Colon (tissue), 2 donors: ENCODE results near the gene ENPP6.
"Not testable (repeated sequence)": the region's sequence is repeated elsewhere in the genome, so short reads cannot be mapped to it uniquely, and the experiment has no call there.

Source experiments
- FAIRE-seq: peaks from 2 replicates; lab custom pipeline; 2012; peaks lifted over from hg19 to GRCh38; lab: Jason Lieb, UNC
- donor health status: control.
- donor health status: control.

ENPP6 gene

DNA sequence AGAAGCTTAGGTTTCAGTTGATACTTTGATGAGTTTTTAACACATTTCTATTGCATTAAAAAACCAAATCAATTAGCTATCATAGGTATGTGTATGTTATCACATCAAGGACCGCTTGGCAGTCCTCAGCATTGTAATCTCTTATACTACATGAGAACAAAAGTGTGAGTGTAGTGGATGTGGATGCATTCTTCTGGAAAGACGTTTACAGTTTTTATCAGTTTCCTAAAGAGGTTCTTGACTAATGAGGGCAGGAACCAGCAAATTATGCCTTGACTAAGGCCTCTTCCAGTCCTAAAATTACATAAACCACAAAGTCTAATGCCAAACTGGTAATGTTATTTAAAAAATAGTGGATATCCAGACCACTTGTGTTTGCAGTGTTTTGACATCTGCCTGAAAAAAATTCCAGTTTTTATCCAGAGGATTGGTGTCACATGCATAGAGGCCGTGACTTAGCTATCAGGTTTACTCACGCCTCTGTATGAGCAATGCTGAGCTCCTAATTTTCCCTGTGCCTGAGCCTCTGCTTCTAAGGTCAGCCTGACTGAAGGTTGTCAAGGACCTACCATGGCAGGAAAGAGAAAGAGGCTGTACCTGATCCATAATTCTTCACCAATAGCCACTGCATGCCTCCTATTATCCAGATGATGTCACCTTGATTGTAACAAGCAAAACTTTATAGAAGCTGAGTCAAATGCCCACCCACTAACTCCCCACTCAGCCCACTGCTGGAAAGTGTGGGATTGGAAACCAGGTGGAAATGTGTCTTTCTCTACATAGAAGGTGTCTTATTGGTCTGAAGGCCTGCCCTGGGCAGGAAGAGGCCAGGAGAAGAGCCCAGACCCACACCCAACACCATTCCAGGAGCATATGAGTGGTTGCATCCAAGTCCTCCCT lies 68.7 kb downstream of the ENPP6 start:
- FAIRE-seq: no peak

DNA sequence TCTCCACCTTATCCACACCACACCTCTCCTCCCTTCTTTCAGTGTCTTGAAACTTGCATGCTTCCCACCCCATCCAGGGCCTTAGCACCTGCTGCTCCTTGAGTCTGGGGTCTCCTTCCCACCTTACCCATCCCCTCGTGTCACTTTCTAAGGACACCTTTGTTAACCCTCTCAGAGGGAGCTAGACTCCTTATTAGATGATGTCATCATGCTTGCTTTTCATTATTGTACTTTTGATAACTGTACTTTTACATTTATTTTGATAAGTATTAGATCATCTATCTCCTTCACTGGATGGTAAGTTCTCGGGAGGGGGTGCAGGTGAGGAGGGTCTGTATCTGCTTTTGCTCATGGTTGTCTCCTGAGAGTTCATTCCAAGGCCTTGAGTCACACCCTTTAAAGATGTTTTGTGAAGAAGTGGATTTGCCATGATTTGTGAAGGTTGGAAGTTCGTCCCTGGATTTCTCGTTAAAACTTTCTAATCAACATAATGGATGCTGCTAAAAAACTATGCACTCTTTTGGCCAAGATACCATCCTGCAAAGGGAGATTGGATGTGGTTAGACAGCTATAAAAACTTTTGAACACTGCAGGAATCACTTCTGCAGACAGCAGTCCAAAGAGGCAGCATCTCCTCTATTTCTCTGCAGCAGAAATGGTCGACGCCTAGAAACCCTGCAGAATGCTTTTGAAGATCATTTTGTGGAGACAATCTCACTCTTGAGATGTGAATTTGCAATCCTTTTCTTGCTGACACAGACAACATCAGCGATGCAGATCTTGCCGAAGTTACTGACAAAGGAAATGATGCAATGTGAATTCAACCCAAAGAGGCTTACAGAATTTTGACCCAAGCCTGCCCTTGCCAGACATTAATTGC lies 69.6 kb downstream of the ENPP6 start:
- FAIRE-seq: no peak

DNA sequence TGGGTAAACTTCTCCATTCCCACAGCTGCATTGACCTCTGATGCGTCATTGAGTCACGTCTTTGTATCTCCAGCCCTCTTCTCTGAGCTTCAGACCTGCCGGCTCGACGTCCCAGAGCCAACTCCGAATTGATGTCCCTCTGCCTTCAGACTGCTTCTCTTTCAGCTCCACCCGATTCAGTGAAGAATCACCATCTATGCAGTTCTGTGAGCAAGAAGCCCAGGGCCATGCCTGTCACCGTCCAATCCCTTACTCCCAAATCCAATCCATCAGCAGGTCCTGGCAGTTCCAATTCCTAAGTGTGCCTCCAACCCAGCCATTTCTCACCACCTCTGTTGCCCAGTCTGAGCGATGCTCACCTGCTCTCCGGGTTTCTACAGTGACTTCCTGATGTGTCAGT lies 70.7 kb downstream of the ENPP6 start:
- FAIRE-seq: no peak

DNA sequence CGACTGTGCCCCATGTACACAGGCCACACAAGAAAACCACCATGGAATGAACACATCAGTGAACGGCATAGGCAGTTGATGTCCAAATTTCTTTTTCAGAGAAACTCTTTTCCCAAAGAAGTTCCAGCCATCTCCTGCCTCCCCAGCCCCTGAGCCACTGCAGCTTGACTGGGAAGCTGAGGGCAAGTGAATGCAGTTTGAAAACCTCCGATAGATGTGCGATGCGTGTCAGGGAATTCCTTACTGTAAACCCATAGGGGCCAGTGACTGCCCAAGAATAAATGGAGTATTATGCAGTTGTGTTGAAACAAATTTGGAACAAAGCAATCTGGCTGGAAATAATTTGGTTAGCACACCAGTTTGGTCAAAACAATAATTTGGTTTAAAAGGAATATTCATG lies 72.1 kb downstream of the ENPP6 start:
- FAIRE-seq: no peak

DNA sequence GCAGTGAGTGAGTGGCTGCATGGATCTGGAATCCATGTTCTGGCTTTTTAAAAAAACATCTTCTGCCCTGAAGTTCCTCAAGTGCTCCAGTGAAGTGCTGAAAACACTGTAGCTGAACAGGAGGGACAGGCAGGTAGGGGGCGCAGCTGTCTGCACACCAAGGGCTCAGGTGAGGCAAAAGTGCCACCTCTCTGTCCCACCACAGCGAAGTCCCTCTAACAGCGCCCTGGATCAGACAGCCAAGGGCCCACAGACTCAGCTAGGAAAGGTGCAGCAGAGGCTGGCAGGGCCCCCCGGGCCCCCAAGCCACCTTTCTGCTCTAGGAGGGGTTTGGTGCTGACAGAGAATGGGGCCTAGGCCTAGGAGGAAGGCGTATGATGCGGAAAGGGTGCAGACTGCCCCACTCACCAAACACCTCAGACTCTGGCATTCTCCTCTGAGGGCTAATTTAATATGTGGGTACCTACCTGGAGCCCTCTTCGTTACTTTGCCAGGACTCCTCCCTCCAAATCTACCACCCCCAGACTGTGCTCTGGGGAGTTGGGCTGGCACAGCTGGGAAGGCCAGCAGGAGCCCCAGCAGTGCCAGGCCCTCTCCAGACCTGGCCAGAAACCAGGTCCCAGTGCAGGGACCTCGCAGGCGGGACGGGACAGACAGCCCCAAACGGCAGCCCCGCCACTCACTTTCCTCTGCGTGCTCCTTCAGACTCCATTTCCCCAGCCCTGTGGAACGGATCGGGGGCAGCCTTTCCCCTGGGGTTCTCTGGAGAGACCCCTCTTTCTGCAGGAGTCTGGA lies 73.7 kb downstream of the ENPP6 start:
- FAIRE-seq: no peak

DNA sequence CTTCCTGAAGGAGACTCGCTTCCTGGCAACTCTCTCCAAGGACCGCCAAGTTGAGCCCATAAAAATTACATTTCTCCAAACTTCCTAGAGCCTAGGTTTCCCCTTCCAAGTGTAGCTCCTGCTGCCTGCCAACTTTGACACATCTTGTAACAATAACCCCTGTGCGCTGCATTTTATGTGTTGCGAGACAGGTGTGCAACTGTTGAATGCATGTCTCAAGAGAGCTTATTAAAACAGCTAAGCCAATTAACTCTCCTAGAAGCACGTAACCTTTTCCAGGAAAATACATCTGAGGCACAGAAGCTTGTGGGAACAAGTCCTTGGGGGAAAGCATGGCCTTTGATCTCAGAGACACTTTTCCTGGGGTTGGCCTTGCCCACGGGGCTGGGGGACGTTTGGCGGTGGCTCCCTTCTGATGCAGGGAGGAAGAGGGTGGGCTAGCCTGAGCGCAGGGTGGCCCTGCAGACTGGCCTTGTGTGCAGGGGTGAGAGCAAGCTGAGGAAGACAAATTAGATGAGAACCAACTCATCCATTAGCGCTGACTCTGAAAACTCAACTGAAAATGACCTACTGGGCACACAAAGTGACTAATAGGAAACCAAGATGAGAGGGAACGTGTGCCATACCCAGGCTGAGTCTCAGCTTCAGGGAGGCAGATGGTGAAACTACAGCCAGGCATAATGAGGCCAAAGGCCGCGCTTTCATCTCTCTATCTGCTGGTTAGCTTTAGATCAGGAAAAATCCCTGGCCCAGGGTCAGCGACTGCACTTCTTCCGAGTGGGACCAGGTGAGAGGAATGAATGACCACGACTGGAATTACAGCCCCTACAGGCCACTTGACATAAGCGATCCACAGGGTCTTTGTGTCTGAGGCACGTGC lies 75.3 kb downstream of the ENPP6 start:
- no peak for FAIRE-seq

DNA sequence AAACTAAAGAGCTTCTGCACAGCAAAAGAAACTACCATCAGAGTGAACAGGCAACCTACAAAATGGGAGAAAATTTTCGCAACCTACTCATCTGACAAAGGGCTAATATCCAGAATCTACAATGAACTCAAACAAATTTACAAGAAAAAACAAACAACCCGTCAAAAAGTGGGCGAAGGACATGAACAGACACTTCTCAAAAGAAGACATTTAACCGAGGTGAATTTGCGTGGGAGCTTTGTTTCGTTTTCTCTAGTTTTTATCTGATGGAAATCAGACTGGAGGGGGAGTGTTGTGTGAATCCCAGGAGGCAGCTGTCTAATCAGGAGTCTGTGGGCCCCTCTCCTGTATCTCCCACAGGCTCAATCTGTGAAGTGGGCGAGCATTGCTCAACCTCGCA lies 76.8 kb downstream of the ENPP6 start:
- not testable (repeated sequence) for FAIRE-seq

DNA sequence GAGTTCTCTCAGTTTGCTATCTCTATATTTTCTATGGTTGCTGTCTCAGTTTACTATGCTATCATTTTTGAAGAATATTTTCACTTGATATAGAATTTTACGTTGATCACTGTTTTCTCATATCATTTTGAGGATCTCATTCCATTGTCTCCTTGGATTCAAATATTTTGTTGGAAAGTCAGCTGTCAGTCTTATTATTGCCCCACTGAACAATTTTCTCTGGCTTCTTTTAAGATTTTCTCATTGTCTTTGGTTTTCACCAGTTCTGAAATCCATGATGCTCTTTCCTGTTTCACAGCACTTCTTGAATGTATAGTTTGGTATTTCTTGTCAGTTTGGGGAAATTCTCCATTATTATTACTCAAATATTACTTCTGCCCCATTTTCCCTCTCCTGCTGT lies 81.1 kb downstream of the ENPP6 start:
- FAIRE-seq: no peak

DNA sequence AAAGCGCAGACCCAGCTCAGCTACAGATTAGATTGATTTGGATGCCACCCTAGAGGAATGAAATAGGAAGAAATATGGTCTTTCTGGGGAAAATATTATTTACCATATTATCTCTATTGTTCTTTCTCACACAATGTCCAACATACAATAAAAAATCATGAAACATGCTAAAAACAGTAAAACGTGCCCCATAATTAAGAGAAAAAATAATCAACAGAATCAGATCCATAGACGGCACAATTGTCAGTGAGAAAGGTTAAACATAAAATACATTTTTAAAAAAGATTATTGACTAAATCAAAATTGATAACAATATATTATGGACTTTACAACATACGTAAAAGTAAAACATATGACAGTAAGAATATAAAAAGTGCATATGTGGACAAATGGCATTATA lies 90.9 kb downstream of the ENPP6 start:
- no peak for FAIRE-seq

DNA sequence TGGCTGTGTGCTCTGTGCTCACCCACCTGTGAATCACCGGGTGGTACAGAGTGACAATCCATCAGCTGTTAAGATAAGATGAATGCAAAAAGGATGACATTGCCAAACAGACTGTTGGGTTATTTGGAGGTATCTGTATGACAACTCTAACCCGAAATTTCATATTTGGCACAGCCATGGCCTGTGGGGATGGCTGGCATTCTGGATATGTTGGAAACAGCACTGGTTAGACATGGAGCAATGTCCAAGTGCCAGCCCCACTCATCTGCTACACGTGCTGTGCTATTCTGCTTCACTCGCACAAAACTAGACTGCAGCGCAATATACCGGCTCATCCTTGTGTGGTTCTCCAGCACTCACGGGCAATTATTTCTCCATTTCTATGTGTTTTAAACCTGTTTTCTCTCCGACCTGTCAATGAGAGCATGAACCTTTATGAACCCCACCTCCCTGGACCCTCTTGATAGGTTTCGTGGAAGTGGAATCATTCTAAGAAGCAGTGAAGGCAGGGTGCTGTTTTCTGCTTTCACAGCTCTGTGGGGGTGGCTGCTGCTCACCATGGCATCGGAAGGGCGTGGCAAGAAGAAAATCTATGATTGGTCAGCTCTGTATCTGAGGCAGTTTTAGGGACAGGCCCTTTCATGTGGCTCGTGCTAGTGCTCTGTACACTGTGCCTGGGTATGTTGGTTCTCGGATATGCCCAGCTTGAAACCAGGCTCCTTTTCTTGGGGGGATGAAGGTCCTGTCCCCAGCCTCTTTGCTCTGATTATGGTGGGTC lies 94.9 kb downstream of the ENPP6 start:
- FAIRE-seq: no peak

DNA sequence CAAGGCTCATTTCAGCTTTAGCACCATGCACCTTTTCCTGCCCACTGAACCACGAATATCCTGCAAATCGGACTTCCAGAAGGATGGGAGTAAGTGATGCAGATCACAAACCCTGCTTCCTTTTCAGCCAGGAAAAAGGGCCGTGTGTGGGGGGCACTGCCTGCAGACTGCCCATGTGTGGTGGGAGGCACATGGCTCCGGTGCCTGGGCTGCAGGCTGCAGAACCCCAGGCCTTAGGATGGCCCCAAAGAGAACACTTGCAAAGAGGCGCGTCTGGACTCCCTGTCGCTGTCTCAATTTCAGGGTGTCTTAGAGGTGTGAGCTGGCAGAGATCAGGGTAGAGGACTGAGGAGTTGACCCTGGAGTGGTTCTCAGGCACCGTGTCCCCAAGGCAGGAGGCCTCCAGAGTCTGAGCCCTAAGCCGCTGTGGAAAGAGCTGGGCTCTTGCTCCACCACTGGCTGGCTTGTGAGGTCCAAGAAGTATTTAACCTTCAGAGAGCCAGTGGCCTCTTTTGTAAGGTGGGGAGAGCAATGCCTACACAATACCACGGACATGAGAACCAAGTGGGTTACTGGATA lies 97.0 kb downstream of the ENPP6 start:
- FAIRE-seq: no peak

DNA sequence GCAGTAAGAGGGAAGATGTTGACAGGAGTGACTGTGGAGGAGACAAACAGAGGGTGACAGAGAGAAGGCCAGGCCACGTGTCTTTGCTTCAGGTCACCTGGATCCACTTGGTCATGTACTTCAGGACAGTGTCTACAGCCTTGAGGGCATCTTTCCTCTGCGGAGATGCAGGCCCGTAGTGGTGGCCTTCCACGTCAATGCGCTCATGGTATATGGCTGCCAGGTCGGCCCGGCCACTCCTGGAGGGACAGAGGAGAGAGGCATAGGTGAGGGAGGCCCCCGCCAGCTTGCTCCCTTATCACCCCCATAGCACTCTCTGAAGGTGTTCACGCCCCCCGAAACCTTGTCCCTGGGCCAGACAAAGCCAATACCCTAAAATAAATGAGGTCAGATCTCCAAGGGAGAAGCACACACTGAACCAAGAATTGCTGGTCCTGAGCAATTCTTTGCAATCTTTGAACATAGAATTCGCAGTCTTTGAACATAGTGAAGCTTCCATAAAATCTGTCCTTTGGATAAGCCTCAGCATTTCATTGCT lies 99.9 kb downstream of the ENPP6 start:
- no peak for FAIRE-seq

DNA sequence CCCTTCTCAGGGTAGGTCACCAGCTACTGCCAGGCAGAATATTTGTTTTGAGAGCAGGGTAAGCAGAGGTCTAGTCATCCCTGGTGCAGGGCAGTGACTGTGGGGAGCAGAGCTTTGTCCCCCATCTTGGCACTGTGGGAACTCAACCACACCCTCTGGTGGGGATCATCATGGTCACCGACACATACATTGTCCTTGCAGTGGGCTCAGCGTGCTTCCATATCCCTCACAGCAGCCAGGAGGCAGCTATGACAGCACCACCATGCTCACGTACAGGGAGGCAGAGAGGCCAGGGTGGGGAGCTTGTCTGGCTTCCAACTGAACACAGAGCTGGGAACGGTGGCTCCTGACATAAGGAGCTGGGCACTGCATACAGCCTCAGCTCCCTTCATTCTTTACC lies 102.3 kb downstream of the ENPP6 start:
- FAIRE-seq: no peak

DNA sequence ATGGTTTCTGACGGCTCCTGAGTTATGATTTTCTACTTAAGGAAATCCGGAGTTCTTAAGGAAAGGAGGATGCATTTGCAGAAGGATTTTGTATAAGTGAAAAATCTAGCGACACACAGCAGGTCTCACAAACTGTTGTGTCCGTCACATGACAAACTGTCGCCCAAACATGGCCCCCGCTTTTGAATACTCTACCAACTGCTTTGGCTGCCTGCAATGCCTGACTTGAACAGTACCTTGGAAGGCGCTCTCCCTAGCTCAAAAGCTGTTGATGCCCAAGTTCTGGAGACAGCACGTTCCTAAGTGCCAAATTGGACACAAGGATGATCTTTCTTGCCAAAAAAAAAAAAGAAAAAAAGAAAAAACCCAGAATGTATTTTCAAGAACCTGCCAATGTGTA lies 103.2 kb downstream of the ENPP6 start:
- FAIRE-seq: no peak

DNA sequence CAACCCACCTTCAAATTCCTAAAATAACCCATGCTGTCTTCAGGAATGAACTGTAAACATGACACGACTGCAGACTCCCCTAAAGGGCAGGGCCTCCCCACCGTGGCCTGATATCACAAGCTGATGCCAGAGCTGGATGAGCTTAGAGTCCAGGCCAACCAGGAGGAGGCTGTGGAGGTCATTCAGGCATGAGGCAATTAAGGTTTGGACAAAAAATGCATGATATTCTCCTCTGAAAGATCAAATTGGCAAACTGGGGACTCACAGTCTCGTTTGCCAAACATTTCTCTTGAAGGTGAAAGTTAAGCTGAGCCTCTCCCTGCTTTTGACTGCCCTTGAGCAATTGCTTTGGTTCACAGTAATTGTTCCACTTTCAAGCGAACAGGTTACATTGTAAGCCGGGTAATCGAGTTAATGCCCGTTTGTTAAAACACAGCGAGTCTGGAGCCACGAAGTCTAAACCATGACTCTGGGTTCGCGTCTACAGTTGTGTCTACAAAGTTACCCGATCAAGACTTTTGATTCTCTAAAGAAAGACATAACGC lies 105.6 kb downstream of the ENPP6 start:
- no peak for FAIRE-seq

DNA sequence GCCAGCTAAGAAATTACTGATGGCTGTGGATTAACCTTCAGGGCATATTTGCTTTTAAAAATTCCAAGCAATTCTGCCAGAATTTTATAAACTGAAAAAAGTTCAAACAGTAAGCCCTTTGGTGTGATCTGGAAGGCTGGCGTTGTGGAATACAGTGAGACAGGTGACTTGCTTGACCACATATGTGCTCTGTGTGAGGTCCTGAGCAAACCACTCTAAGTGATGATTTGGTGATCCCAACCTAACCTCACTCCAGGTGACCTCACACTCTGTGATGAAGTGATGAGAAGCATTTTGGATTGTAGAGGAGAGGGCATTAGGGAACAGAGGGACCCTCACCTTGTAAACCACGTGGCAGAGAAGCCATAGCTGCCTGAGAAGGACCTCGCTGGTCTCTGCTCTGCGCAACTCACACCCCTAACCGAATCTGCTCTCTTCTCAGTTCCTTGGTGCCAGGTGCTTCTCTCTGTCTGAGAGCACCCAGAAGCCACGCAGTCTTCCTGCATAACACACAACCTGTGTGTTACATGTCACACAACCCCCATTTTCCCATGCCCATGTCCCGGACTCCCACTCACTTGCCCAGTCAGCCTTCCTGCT lies 106.3 kb downstream of the ENPP6 start:
- no peak for FAIRE-seq

DNA sequence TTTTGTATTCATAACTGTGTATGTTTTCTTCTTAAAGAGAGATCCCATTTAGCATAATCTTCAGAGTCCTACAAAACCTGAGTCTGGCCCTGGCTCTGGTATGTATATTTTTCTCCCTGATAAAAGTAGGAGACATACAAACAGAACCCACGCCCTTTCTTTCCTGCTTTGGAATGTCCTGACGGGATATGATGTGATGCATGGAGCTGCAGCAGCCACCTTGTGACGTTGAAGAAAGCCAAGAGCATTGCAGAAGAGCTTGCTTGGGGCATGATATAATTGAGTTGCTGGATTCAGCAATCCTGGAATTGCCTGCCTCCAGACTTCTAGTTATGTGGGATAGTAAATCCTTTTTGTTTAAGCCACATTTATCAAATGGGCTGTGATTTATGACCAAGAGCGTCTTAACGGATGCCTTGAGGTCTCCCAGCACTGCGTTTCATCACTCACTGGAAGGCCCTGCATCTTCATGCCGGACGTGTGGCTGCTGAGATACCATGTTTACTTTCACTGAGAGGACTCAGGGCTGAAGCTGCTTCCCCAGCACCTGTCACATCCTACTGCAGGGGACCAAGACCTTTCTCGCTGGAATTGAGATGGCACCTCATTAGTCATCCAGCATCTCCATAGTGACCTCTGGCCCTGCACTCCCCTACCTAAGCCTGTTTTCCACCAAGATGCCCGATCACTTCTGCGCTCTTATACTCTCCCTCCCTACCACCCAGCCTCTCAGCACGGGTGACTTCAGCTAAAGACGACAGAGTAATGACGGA lies 107.0 kb downstream of the ENPP6 start:
- FAIRE-seq: no peak

DNA sequence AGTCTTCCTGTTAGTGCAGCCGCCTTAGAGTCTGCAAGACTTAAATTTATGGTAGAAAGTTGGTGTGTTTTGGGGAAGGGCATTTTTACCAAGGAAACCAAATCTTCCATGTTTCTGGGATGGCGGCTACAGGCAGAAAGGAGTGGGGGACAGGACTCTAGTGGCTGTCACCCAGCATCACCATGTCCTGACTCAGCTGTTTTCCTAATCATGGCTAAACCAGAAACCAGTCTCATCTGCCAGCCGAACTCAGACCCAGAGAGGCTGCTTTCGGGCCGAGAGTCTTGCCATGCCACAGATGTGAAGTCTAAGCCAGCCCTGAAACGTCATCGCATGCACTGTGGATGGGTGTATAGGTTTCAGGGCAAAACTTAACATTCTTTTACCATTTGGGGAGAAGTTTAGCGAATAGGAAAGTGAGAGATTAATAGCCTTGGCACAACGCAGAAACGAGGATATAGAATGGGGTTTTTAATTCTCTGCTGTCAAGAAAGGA lies 109.6 kb downstream of the ENPP6 start:
- no peak for FAIRE-seq
